HepG2 (cell line): ENCODE measurements around the gene CSNK2A1. TPM values are rescaled to one million over a fixed set of nuclear protein-coding genes. Genes with fewer than 3 reads are reported as not detected.

ENCODE experiments used
- ATAC-seq: fragments of 200-7000 bp; cut with Tn5 transposase; 3 replicates; pipeline ENCODE4 v1.9.1; 2020; ENCODE audit warnings: mild to moderate bottlenecking, moderate library complexity
- BruUV-seq: library from RNA; stranded (reverse); fragments of 400-500 nt; replicated peaks from 2 replicates; lab custom pipeline; 2021; lab: Mats Ljungman, UMichigan
- CTCF ChIA-PET: fragments of 300-600 bp; formaldehyde crosslinking; extraction: SDS; loops from one replicate; lab custom pipeline; 2021; ENCODE audit warnings: low total read pairs, inconsistent platforms, low intra/inter-chr PET ratio; lab: Yijun Ruan, JAX
- POLR2A ChIA-PET: fragments of 350-600 bp; sonication (Branson Sonifier 250); formaldehyde crosslinking; loops from one replicate; lab custom pipeline; 2020; ENCODE audit warnings: antibody characterized with exemption, inconsistent platforms; lab: Yijun Ruan, JAX
- DNase-seq: peaks from one replicate; pipeline ENCODE4 v3.0.0-alpha.2; 2015; ENCODE audit warnings: low spot score
- FAIRE-seq: peaks from 3 replicates; lab custom pipeline; 2011; peaks lifted over from hg19 to GRCh38; lab: Jason Lieb, UNC
- H2AFZ ChIP-seq: one replicate; pipeline ENCODE4 v1.6.1; 2011; ENCODE audit warnings: low read length, inconsistent platforms
- H3K27ac ChIP-seq: fragments of 300-600 bp; 3 replicates; pipeline ENCODE4 v1.8.0; 2011; ENCODE audit warnings: mixed run types, mild to moderate bottlenecking, mixed read lengths, low read length, inconsistent platforms; ENCODE audit not compliant: insufficient read depth; ENCODE audit errors: extremely low read length
- H3K27me3 ChIP-seq, 2 experiments: fragments of 200-600 bp in 1 of 2; 2 replicates in 1 of 2; 3 replicates in 1 of 2; pipeline versions ENCODE4 v1.6.0 to v1.8.0; 2011; ENCODE audit warnings: low read length in 2 of 2, mild to moderate bottlenecking in 2 of 2, moderate library complexity in 2 of 2, inconsistent platforms in 1 of 2; ENCODE audit not compliant: insufficient read depth in 2 of 2, control insufficient read depth in 1 of 2
- H3K36me3 ChIP-seq, 2 experiments: fragments of 200-600 bp in 1 of 2; replicated peaks in 1 of 2; 2 replicates in 1 of 2; 3 replicates in 1 of 2; pipeline versions ENCODE4 v1.5.1 to v1.8.0; 2011; ENCODE audit warnings: low read length in 2 of 2, inconsistent platforms in 1 of 2; ENCODE audit not compliant: insufficient read depth in 2 of 2, control insufficient read depth in 1 of 2
- H3K4me1 ChIP-seq: 2 replicates; pipeline ENCODE4 v1.5.1; 2012; ENCODE audit warnings: low read length, inconsistent platforms; ENCODE audit not compliant: insufficient read depth
- H3K4me2 ChIP-seq: 2 replicates; pipeline ENCODE4 v1.6.0; 2011; ENCODE audit warnings: low read depth, low read length, inconsistent platforms
- H3K4me3 ChIP-seq, 3 experiments: fragments of 200-600 bp in 1 of 3; sonication (generic), shearing (Covaris generic) in 1 of 3; replicated peaks in 1 of 3; 2 replicates each; pipeline ENCODE4 v1.5.1; 2011 to 2016; ENCODE audit warnings: low read length in 3 of 3, inconsistent platforms in 2 of 3, low read depth in 2 of 3, mild to moderate bottlenecking in 2 of 3, control low read depth in 1 of 3, mixed read lengths in 1 of 3; ENCODE audit not compliant: insufficient read depth in 1 of 3
- H3K79me2 ChIP-seq: one replicate; pipeline ENCODE4 v1.6.1; 2011; ENCODE audit warnings: low read length, inconsistent platforms; ENCODE audit not compliant: insufficient read depth
- H3K9ac ChIP-seq: 2 replicates; pipeline ENCODE4 v1.6.0; 2011; ENCODE audit warnings: mild to moderate bottlenecking, low read depth, low read length, inconsistent platforms; ENCODE audit not compliant: insufficient read depth
- H3K9me3 ChIP-seq: 2 replicates; pipeline ENCODE4 v1.5.1; 2012; ENCODE audit warnings: mild to moderate bottlenecking, low read length
- H4K20me1 ChIP-seq: 2 replicates; pipeline ENCODE4 v1.6.0; 2011; ENCODE audit warnings: inconsistent platforms, mild to moderate bottlenecking, low read length, moderate library complexity; ENCODE audit not compliant: insufficient read depth
- BORCS8-MEF2B ChIP-seq: sonication (generic); formaldehyde crosslinking; IDR thresholded peaks from 2 replicates; pipeline ENCODE4 v1.8.0; 2022; ENCODE audit warnings: mild to moderate bottlenecking, missing genetic modification reagents
- CEBPG ChIP-seq: IDR thresholded peaks from 2 replicates; pipeline ENCODE4 v1.6.1; 2016
- ELF4 ChIP-seq: sonication (generic); formaldehyde crosslinking; IDR thresholded peaks from 2 replicates; pipeline ENCODE4 v1.5.0; 2020; ENCODE audit warnings: missing genetic modification reagents, mild to moderate bottlenecking, moderate library complexity, borderline replicate concordance
- HOXA5 ChIP-seq: sonication (generic); formaldehyde crosslinking; IDR thresholded peaks from 2 replicates; pipeline ENCODE4 v1.4.0; 2020; ENCODE audit warnings: missing genetic modification reagents
- HOXD1 ChIP-seq: sonication (generic); formaldehyde crosslinking; IDR thresholded peaks from 2 replicates; pipeline ENCODE4 v1.5.0; 2020; ENCODE audit warnings: missing genetic modification reagents
- MAZ ChIP-seq, 2 experiments: sonication (generic) in 1 of 2; formaldehyde crosslinking in 1 of 2; IDR thresholded peaks; 2 replicates each; pipeline versions ENCODE4 v1.5.0 to v1.6.1; 2012 to 2020; ENCODE audit warnings: low read depth in 2 of 2, mild to moderate bottlenecking in 2 of 2, borderline replicate concordance in 1 of 2, improper control_type of control experiment in 1 of 2, low read length in 1 of 2, missing genetic modification reagents in 1 of 2, moderate library complexity in 1 of 2
- MBNL3 ChIP-seq: fragments of 250-450 bp; sonication (Bioruptor Pico); conservative IDR thresholded peaks from 2 replicates; pipeline ENCODE4 v1.8.0; 2022; ENCODE audit warnings: mild to moderate bottlenecking, inconsistent platforms
- NR2F6 ChIP-seq, 2 experiments: IDR thresholded peaks; 2 replicates each; pipeline ENCODE4 v1.6.1; 2016; ENCODE audit warnings: antibody characterized with exemption in 1 of 2, mild to moderate bottlenecking in 1 of 2
- SP140L ChIP-seq: sonication (generic); formaldehyde crosslinking; IDR thresholded peaks from 2 replicates; pipeline ENCODE4 v1.4.0; 2020; ENCODE audit warnings: missing genetic modification reagents, borderline replicate concordance
- ZBTB25 ChIP-seq: IDR thresholded peaks from 2 replicates; pipeline ENCODE4 v1.6.1; 2018; ENCODE audit warnings: missing genetic modification reagents
- ZNF253 ChIP-seq: sonication (generic); formaldehyde crosslinking; IDR thresholded peaks from 2 replicates; pipeline ENCODE4 v1.8.0; 2022; ENCODE audit warnings: mild to moderate bottlenecking, missing genetic modification reagents, borderline replicate concordance
- ZNF496 ChIP-seq: sonication (generic); formaldehyde crosslinking; IDR thresholded peaks from 2 replicates; pipeline ENCODE4 v1.8.1; 2023; ENCODE audit warnings: mild to moderate bottlenecking, moderate library complexity, missing genetic modification reagents; ENCODE audit not compliant: insufficient replicate concordance
- ZNF619 ChIP-seq: sonication (generic); formaldehyde crosslinking; IDR thresholded peaks from 2 replicates; pipeline ENCODE4 v1.4.0; 2020; ENCODE audit warnings: mild to moderate bottlenecking, missing genetic modification reagents
- ZSCAN22 ChIP-seq: sonication (generic); formaldehyde crosslinking; IDR thresholded peaks from 2 replicates; pipeline ENCODE4 v1.4.0; 2020; ENCODE audit warnings: mild to moderate bottlenecking, missing genetic modification reagents
- ZSCAN30 ChIP-seq: sonication (generic); formaldehyde crosslinking; IDR thresholded peaks from 2 replicates; pipeline ENCODE4 v1.5.0; 2020; ENCODE audit warnings: mild to moderate bottlenecking, missing genetic modification reagents
- WGBS: methylation state at CpG from one replicate; pipeline ENCODE4 v1.1.6; 2017; ENCODE audit warnings: low lambda C conversion rate; 5-methylcytosine and 5-hydroxymethylcytosine counted together
- in situ Hi-C: cut with HindIII; loops from 2 replicates; pipeline ENCODE4 v1.10.0; 2017; ENCODE audit warnings: low pct_unique_long_range_greater_than_20kb; ENCODE audit not compliant: extremely low pct_ligation_motif_present
- intact Hi-C: fragments of 100-400 bp; cut with micrococcal nuclease; formaldehyde crosslinking; loops from one replicate; pipeline ENCODE4 v1.10.0; 2022; ENCODE audit not compliant: unreplicated experiment
- polyA plus RNA-seq, 8 experiments: library from polyadenylated mRNA; depleted of rRNA in 3 of 8; stranded (reverse) in 7 of 8; unstranded in 1 of 8; fragments of >200 nt; fragmentation: Illumina TruSeq in 4 of 8; extraction: Trizol in 4 of 8; gene quantifications; 2 replicates each; pipeline versions ENCODE4 v1.2.1 to v1.2.3, GENCODE V29; 2011 to 2016; ENCODE audit warnings: low read depth in 4 of 8, missing spikeins in 1 of 8, mixed read lengths in 1 of 8; ENCODE audit not compliant: insufficient read depth in 1 of 8
- total RNA-seq, 5 experiments: library from RNA; depleted of rRNA; stranded (reverse); fragments of >200 nt; fragmentation: Illumina TruSeq; extraction: Trizol; gene quantifications; 2 replicates each; pipeline ENCODE4 v1.2.3, GENCODE V29; 2016; ENCODE audit warnings: low read depth in 1 of 5
- TF ChIP-seq, protein P1 (sequence below): sonication (generic); formaldehyde crosslinking; IDR thresholded peaks from 2 replicates; pipeline ENCODE4 v1.5.0; 2020; ENCODE audit warnings: mild to moderate bottlenecking, missing genetic modification reagents
- TF ChIP-seq, protein P2 (sequence below): sonication (generic); formaldehyde crosslinking; IDR thresholded peaks from 2 replicates; pipeline ENCODE4 v1.5.1; 2020; ENCODE audit warnings: mild to moderate bottlenecking, moderate library complexity, missing genetic modification reagents

CSNK2A1 gene
- total and polyA plus RNA-seq, 2 of the 13 experiments (the other 11 are each of a cell fraction or from before 2014, with no cell fraction given), result 153 to 231 TPM

- WGBS, result 21% methylated on average over 7 of the region's 7 CpGs
- no peak for TF ChIP-seq ZSCAN30 (CRISPR knock-in tag)
- no peak for TF ChIP-seq SP140L
- TF ChIP-seq ZNF496 (CRISPR knock-in tag), result no peak
- TF ChIP-seq CEBPG, result no peak
- TF ChIP-seq, protein P1, sequence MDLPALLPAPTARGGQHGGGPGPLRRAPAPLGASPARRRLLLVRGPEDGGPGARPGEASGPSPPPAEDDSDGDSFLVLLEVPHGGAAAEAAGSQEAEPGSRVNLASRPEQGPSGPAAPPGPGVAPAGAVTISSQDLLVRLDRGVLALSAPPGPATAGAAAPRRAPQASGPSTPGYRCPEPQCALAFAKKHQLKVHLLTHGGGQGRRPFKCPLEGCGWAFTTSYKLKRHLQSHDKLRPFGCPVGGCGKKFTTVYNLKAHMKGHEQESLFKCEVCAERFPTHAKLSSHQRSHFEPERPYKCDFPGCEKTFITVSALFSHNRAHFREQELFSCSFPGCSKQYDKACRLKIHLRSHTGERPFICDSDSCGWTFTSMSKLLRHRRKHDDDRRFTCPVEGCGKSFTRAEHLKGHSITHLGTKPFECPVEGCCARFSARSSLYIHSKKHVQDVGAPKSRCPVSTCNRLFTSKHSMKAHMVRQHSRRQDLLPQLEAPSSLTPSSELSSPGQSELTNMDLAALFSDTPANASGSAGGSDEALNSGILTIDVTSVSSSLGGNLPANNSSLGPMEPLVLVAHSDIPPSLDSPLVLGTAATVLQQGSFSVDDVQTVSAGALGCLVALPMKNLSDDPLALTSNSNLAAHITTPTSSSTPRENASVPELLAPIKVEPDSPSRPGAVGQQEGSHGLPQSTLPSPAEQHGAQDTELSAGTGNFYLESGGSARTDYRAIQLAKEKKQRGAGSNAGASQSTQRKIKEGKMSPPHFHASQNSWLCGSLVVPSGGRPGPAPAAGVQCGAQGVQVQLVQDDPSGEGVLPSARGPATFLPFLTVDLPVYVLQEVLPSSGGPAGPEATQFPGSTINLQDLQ (CRISPR knock-in tag), result no peak
- TF ChIP-seq HOXA5, result no peak
- TF ChIP-seq ZSCAN22, result no peak
- TF ChIP-seq ELF4 (CRISPR knock-in tag), result no peak
- no peak for TF ChIP-seq ZNF619
- no peak for TF ChIP-seq ZNF253 (CRISPR knock-in tag)
- no peak for TF ChIP-seq MAZ (IDR thresholded peaks at IDR 0.05; ENCODE audit: borderline replicate concordance, low read depth, low read length)
- TF ChIP-seq MAZ (CRISPR knock-in tag; IDR thresholded peaks at IDR 0.05; ENCODE audit: low read depth), result no peak
- no peak for TF ChIP-seq ZBTB25 (CRISPR knock-in tag)
- TF ChIP-seq, protein P2, sequence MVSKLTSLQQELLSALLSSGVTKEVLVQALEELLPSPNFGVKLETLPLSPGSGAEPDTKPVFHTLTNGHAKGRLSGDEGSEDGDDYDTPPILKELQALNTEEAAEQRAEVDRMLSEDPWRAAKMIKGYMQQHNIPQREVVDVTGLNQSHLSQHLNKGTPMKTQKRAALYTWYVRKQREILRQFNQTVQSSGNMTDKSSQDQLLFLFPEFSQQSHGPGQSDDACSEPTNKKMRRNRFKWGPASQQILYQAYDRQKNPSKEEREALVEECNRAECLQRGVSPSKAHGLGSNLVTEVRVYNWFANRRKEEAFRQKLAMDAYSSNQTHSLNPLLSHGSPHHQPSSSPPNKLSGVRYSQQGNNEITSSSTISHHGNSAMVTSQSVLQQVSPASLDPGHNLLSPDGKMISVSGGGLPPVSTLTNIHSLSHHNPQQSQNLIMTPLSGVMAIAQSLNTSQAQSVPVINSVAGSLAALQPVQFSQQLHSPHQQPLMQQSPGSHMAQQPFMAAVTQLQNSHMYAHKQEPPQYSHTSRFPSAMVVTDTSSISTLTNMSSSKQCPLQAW (CRISPR knock-in tag), result no peak
- TF ChIP-seq BORCS8-MEF2B, result no peak
- TF ChIP-seq NR2F6 (IDR thresholded peaks at IDR 0.05), result no peak
- TF ChIP-seq NR2F6 (CRISPR knock-in tag; IDR thresholded peaks at IDR 0.05), result no peak
- no peak for TF ChIP-seq HOXD1 (CRISPR knock-in tag)
- no peak for TF ChIP-seq MBNL3
- TF ChIP-seq, all 625 proteins: peak for 0
- FAIRE-seq (no peak), ATAC-seq (peak; percentile 32; the same call in 2 of the 3 replicates), DNase-seq (no peak)
- Histone ChIP-seq H3K36me3 (no peaks in the 10 kb centered on the region), H3K4me2 (no peak overlapping the region), H3K9ac (no peak overlapping the region), H3K4me3 (no peak overlapping the region), H4K20me1 (no peaks in the 10 kb centered on the region), H3K4me1 (peaks cover 5% of the 10 kb centered on the region), H3K27me3 (peaks cover 9 to 31% of the 10 kb centered on the region in 2 experiments; a peak in 4 of 5 replicates), H3K79me2 (no peaks in the 10 kb centered on the region), H2AFZ (no peak overlapping the region), H3K27ac (no peak overlapping the region), H3K9me3 (no peaks in the 10 kb centered on the region)
- no TSS peak for BruUV-seq
- intact Hi-C loops, result no loop called here
- POLR2A ChIA-PET, result no interaction called here
- CTCF ChIA-PET, result no interaction called here
- in situ Hi-C loops, result no loop called here
Observed at GRCh38 chr20:550611-551010, 7.0 kb upstream of the CSNK2A1 start.
